NCI-H2029 (cell line): ENCODE results near the gene ZNF317.
"Not testable (repeated sequence)": the region's sequence is repeated elsewhere in the genome, so short reads cannot be mapped to it uniquely, and the experiment has no call there.

Source experiments
- DNase-seq: peaks from one replicate; lab custom pipeline; 2025; lab: John Stamatoyannopoulos, UW

ZNF317 gene

GRCh38 chr19:9175326-9175725 is 35.1 kb downstream of the ZNF317 start:
- DNase-seq = no peak

DNA sequence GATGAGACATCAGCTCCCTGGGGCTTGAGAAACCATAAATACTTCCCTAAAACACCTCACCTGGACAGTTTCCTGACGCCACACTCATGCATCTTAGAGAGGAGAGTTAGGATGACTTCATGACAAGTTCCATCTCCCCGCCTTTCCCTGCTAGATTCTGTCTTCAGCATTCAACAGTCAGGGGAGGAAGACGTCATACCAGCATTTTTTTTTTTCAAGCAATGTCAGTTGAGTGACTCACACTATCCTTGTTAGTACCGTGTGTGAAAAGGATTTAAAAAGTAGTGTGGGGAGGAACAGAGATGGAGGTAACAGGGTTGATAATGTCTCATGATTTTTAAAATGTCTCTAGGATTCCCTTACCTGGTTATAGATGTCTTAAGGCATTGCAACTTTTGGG is 38.7 kb downstream of the ZNF317 start, which contains the start of gene OR7D2:
Gene OR7D2, plus strand, starts transcription at position 79 of the 400 bp plus-strand sequence. CDS start 6,803 bp downstream, outside the sequence.
- no peak for DNase-seq

GRCh38 chr19:9183000-9183399 is 42.8 kb downstream of the ZNF317 start:
- DNase-seq = no peak

DNA sequence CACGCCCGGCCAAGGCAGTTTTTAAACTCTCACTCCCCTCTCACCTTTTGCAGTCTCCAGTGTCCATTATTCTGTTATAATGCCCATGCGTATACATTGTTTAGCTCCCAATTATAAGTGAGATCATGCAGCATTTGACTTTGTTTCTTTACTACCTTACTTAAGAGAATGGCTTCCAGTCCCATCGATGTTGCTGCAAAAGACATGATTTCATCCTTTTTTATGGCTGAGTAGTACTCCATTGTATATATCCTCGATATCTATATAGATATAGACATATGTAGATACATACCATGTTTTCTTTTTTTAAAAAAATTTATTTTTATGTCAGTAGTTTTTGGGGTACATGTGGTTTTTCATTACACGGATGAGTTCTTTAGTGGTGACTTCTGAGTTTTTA is 47.0 kb downstream of the ZNF317 start:
- DNase-seq = no peak

- DNase-seq = no peak
Observed at GRCh38 chr19:9189535-9189934, 49.3 kb downstream of the ZNF317 start.

DNA sequence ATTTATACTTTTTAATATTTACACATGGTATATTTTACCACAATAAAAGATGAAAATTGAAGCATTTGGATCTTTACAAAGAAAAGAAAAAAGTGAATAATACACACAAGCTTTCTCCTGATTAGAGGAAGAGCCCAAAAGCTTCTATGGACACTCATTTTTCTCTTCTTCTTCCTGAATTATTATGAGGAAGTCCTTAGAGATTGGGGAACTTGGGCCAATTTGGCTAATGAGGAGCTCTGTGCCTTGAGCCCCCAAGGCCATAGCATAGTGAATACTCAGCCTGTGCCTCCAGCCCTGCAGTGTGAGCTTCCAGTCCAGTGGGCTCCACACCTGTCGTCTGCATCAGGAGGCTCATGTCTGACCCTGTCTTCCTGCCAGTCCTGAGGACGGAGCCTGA is 57.8 kb downstream of the ZNF317 start:
- DNase-seq = not testable (repeated sequence)

DNA sequence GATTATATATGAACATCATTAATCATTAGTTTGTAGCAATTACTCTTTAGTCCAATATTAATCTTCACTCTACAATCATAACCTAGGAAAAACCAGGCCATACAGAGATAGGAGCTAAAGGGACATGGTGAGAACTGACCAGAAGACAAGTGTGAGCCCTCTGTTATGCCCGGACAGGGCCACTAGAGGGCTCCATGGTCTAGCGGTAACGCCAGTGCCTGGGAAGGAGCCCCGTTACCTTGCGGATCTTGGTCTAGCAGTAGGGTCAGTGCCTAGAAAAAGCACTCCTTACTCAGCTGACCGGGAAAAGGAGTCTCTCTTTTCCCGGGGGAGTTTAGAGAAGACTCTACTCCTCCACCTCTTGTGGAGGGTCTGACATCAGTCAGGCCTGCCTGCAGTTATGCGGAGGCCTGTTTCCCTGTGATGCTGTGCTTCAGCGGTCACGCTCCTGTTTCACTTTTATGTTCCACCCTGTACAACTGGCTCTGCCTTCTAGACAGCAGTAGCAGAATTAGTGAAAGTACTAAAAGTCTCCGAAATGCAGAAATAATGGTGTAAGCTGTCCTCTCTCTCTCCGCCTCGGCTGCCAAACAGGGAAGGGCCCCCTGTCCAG is 65.4 kb downstream of the ZNF317 start:
- DNase-seq = peak; percentile 42
